B cell (primary cell): ENCODE measurements around the gene THSD7A. TPM values are rescaled to one million over a fixed set of nuclear protein-coding genes. Genes with fewer than 3 reads are reported as not detected.

ENCODE experiments used
- ATAC-seq: fragments of 200-7000 bp; cut with Tn5 transposase; one replicate; pipeline ENCODE4 v1.10.0; 2021; ENCODE audit warnings: low read depth, mild to moderate bottlenecking, moderate number of reproducible peaks, moderate library complexity
- CTCF ChIA-PET: fragments of 350-600 bp; sonication (Branson Sonifier 250); formaldehyde crosslinking; loops from one replicate; lab custom pipeline; 2021; ENCODE audit warnings: antibody characterized with exemption, inconsistent platforms; lab: Charles Lee
- POLR2A ChIA-PET: fragments of 350-600 bp; sonication (Branson Sonifier 250); formaldehyde crosslinking; loops from one replicate; lab custom pipeline; 2021; ENCODE audit warnings: antibody characterized with exemption; lab: Charles Lee
- DNase-seq: peaks from one replicate; pipeline ENCODE4 v3.0.0; 2013
- H2AFZ ChIP-seq: 2 replicates; pipeline ENCODE4 v1.6.1; 2012; ENCODE audit warnings: mild to moderate bottlenecking, low read depth, low read length; ENCODE audit not compliant: insufficient read depth, poor library complexity, severe bottlenecking
- H3K27ac ChIP-seq, 2 donors: 1 replicate in 1 of 2; 2 replicates in 1 of 2; pipeline ENCODE4 v1.5.1; 2012 to 2013; ENCODE audit warnings: low read length in 2 of 2, mild to moderate bottlenecking in 2 of 2, moderate library complexity in 1 of 2
- H3K27me3 ChIP-seq, 4 experiments: fragments of 200-600 bp in 1 of 4; sonication (generic) in 1 of 4; replicated peaks in 1 of 4; 1 replicate in 2 of 4; 2 replicates in 2 of 4; pipeline versions ENCODE4 v1.6.1 to v1.7.0; 2013 to 2016; ENCODE audit warnings: low read length in 3 of 4, mild to moderate bottlenecking in 2 of 4, mixed read lengths in 1 of 4, moderate library complexity in 1 of 4; ENCODE audit not compliant: insufficient read depth in 4 of 4, control insufficient read depth in 3 of 4; ENCODE audit errors: control extremely low read depth in 1 of 4
- H3K36me3 ChIP-seq, 2 experiments: replicated peaks in 1 of 2; 1 replicate in 1 of 2; 2 replicates in 1 of 2; pipeline versions ENCODE4 v1.6.1 to v1.7.1; 2013; ENCODE audit warnings: low read length in 1 of 2; ENCODE audit not compliant: insufficient read depth in 2 of 2, control insufficient read depth in 1 of 2; ENCODE audit errors: control extremely low read depth in 1 of 2, extremely low read depth in 1 of 2
- H3K4me1 ChIP-seq, 2 donors: fragments of 200-600 bp in 1 of 2; sonication (generic) in 1 of 2; 1 replicate in 1 of 2; 2 replicates in 1 of 2; pipeline versions ENCODE4 v1.5.1 to v1.6.1; 2013 to 2017; ENCODE audit warnings: low read length in 2 of 2; ENCODE audit not compliant: control insufficient read depth in 2 of 2, insufficient read depth in 2 of 2
- H3K4me2 ChIP-seq: replicated peaks from 2 replicates; pipeline ENCODE3; 2012; ENCODE audit warnings: mild to moderate bottlenecking, low read depth, low read length; ENCODE audit not compliant: poor library complexity, severe bottlenecking
- H3K4me3 ChIP-seq, 5 experiments: fragments of 200-600 bp in 1 of 5; sonication (generic) in 1 of 5; 1 replicate in 3 of 5; 2 replicates in 2 of 5; pipeline versions ENCODE4 v1.5.1 to v1.7.0; 2011 to 2016; ENCODE audit warnings: low read length in 4 of 5, mild to moderate bottlenecking in 4 of 5, low read depth in 2 of 5, control low read depth in 1 of 5, moderate library complexity in 1 of 5; ENCODE audit not compliant: insufficient read depth in 1 of 5; ENCODE audit errors: control extremely low read depth in 1 of 5, extremely low read depth in 1 of 5
- H3K79me2 ChIP-seq: fragments of 200-600 bp; sonication (generic); one replicate; pipeline ENCODE4 v1.6.0; 2016; ENCODE audit warnings: low read length; ENCODE audit not compliant: control insufficient read depth, insufficient read depth
- H3K9ac ChIP-seq: fragments of 200-600 bp; sonication (generic); 2 replicates; pipeline ENCODE4 v1.6.1; 2017; ENCODE audit warnings: mild to moderate bottlenecking, low read length, moderate library complexity
- H3K9me3 ChIP-seq, 3 donors: one replicate each; pipeline versions ENCODE4 v1.6.1 to v1.7.1; 2013; ENCODE audit warnings: low read length in 2 of 3; ENCODE audit not compliant: control insufficient read depth in 2 of 3, insufficient read depth in 1 of 3; ENCODE audit errors: control extremely low read depth in 1 of 3
- H4K20me1 ChIP-seq: 2 replicates; pipeline ENCODE4 v1.6.0; 2012; ENCODE audit warnings: mild to moderate bottlenecking, low read length; ENCODE audit not compliant: insufficient read depth, control insufficient read depth, poor library complexity, severe bottlenecking
- H3K27ac Mint-ChIP-seq: one replicate; pipeline ENCODE4 v1.8.0; 2021; ENCODE audit warnings: mixed read lengths
- H3K27me3 Mint-ChIP-seq: one replicate; pipeline ENCODE4 v1.8.0; 2021; ENCODE audit warnings: mixed read lengths
- H3K4me1 Mint-ChIP-seq: one replicate; pipeline ENCODE4 v1.8.0; 2021; ENCODE audit warnings: mixed read lengths
- H3K4me3 Mint-ChIP-seq: one replicate; pipeline ENCODE4 v1.8.0; 2021; ENCODE audit warnings: mixed read lengths
- H3K9me3 Mint-ChIP-seq: one replicate; pipeline ENCODE4 v1.8.0; 2022; ENCODE audit warnings: mixed read lengths; ENCODE audit not compliant: insufficient read depth
- CTCF ChIP-seq: fragments of 200-600 bp; IDR thresholded peaks from one replicate; pipeline ENCODE4 v1.8.0; 2022; ENCODE audit warnings: antibody characterized with exemption, mild to moderate bottlenecking
- EZH2 ChIP-seq: IDR thresholded peaks from 2 replicates; pipeline ENCODE4 v1.6.1; 2012; ENCODE audit warnings: borderline replicate concordance, low read depth, mild to moderate bottlenecking, moderate library complexity, low read length; ENCODE audit not compliant: insufficient read depth, poor library complexity, severe bottlenecking
- WGBS: methylation state at CpG from one replicate; pipeline ENCODE4 v1.1.5; 2013; ENCODE audit warnings: missing lambda C conversion rate; ENCODE audit not compliant: insufficient coverage; 5-methylcytosine and 5-hydroxymethylcytosine counted together
- intact Hi-C: fragments of 100-400 bp; cut with micrococcal nuclease; formaldehyde crosslinking; loops from one replicate; pipeline ENCODE4 v1.10.0; 2022
- polyA plus RNA-seq: library from polyadenylated mRNA; depleted of rRNA; stranded (reverse); fragments of >200 nt; gene quantifications from 2 replicates; pipeline ENCODE4 v1.2.3, GENCODE V29; 2012
- total RNA-seq, 2 donors: library from RNA; stranded (reverse); fragments of 120-200 nt in 1 of 2; gene quantifications; 1 replicate in 1 of 2; 2 replicates in 1 of 2; pipeline versions ENCODE4 v1.2.3 to v1.2.4, GENCODE V29; 2013 to 2022

Gene THSD7A
- total and polyA plus RNA-seq, 2 donors (not counting 1 experiment from before 2014, with no cell fraction given) = not detected

GRCh38 chr7:11875635-11876034, 43.6 kb upstream of the THSD7A start:
- no CpG with 5 or more reads among the region's 1 CpG for WGBS
- Histone ChIP-seq H3K9ac (no peak overlapping the region), H4K20me1 (no peaks in the 10 kb centered on the region), H3K27me3 (no peaks in the 10 kb centered on the region), H3K4me1 (no peaks in the 10 kb centered on the region), H2AFZ (no peak overlapping the region), H3K79me2 (no peaks in the 10 kb centered on the region), H3K4me2 (no peak overlapping the region), H3K4me3 (no peak overlapping the region), H3K27ac (no peak overlapping the region), H3K9me3 (peaks cover 0 to 1% (median 0%) of the 10 kb centered on the region in 3 donors), H3K36me3 (no peaks in the 10 kb centered on the region)
- Mint-ChIP-seq H3K9me3 (peaks cover 2% of the 10 kb centered on the region), H3K27ac (no peak overlapping the region), H3K4me3 (no peak overlapping the region), H3K4me1 (no peaks in the 10 kb centered on the region), H3K27me3 (no peaks in the 10 kb centered on the region)
- POLR2A ChIA-PET = no interaction called here
- ATAC-seq (no peak), DNase-seq (no peak)
- intact Hi-C loops = no loop called here
- no peak for TF ChIP-seq EZH2
- TF ChIP-seq CTCF = no peak
- CTCF ChIA-PET = no interaction called here

GRCh38 chr7:11865671-11866070, 33.7 kb upstream of the THSD7A start:
- POLR2A ChIA-PET = no interaction called here

More at GRCh38 chr7:11865671-11866070, 33.7 kb upstream of the THSD7A start:
- 53% methylated on average over 2 of the region's 2 CpGs for WGBS
- Histone ChIP-seq H3K36me3 (no peaks in the 10 kb centered on the region), H3K27ac (no peak overlapping the region), H3K27me3 (no peaks in the 10 kb centered on the region), H3K9me3 (peaks cover 0 to 6% (median 0%) of the 10 kb centered on the region in 3 donors), H3K79me2 (no peaks in the 10 kb centered on the region), H2AFZ (no peak overlapping the region), H3K4me3 (no peak overlapping the region), H3K9ac (no peak overlapping the region), H4K20me1 (no peaks in the 10 kb centered on the region), H3K4me2 (no peak overlapping the region), H3K4me1 (no peaks in the 10 kb centered on the region)
- ATAC-seq = no peak
- H3K27ac Mint-ChIP-seq = no peak overlapping the region
- no peaks in the 10 kb centered on the region for H3K4me1 Mint-ChIP-seq
- CTCF ChIA-PET = no interaction called here
- intact Hi-C loops = no loop called here
- H3K9me3 Mint-ChIP-seq = no peaks in the 10 kb centered on the region
- DNase-seq = no peak
- H3K4me3 Mint-ChIP-seq = no peak overlapping the region
- TF ChIP-seq EZH2 = no peak
- TF ChIP-seq CTCF = no peak
- H3K27me3 Mint-ChIP-seq = no peaks in the 10 kb centered on the region
